Activated B cell treated with CpG ODN at 0.5 μM for 24 hours (primary cell): Measurements from ENCODE around the gene HSD11B2. TPM values are rescaled to one million over a fixed set of nuclear protein-coding genes. Genes with fewer than 3 reads are reported as not detected.

ENCODE experiments used
- ATAC-seq: fragments of 200-7000 bp; cut with Tn5 transposase; one replicate; pipeline ENCODE4 v1.10.0; 2021; ENCODE audit warnings: low read depth, mild to moderate bottlenecking, moderate library complexity
- CTCF ChIA-PET: fragments of 350-600 bp; sonication (Branson Sonifier 250); formaldehyde crosslinking; loops from one replicate; lab custom pipeline; 2021; ENCODE audit warnings: antibody characterized with exemption; lab: Charles Lee
- POLR2A ChIA-PET: fragments of 350-600 bp; sonication (Branson Sonifier 250); formaldehyde crosslinking; loops from one replicate; lab custom pipeline; 2021; ENCODE audit warnings: antibody characterized with exemption; lab: Charles Lee
- DNase-seq: peaks from one replicate; pipeline ENCODE4 v3.0.0; 2022
- H3K27ac Mint-ChIP-seq: one replicate; pipeline ENCODE4 v1.8.0; 2020; ENCODE audit warnings: mixed read lengths
- H3K27me3 Mint-ChIP-seq: one replicate; pipeline ENCODE4 v1.8.0; 2021; ENCODE audit warnings: mixed read lengths
- H3K36me3 Mint-ChIP-seq: one replicate; pipeline ENCODE4 v1.8.0; 2021; ENCODE audit warnings: low read depth, mixed read lengths
- H3K4me1 Mint-ChIP-seq: one replicate; pipeline ENCODE4 v1.8.0; 2021; ENCODE audit warnings: mixed read lengths
- H3K4me3 Mint-ChIP-seq: one replicate; pipeline ENCODE4 v1.8.0; 2020; ENCODE audit warnings: mild to moderate bottlenecking, mixed read lengths
- H3K9me3 Mint-ChIP-seq: one replicate; pipeline ENCODE4 v1.8.0; 2020; ENCODE audit warnings: mixed read lengths
- CTCF ChIP-seq: fragments of 200-600 bp; IDR thresholded peaks from one replicate; pipeline ENCODE4 v1.8.0; 2022; ENCODE audit warnings: antibody characterized with exemption, mild to moderate bottlenecking
- intact Hi-C: fragments of 100-400 bp; cut with micrococcal nuclease; formaldehyde crosslinking; loops from one replicate; pipeline ENCODE4 v1.15.1; 2024
- total RNA-seq: library from RNA; stranded (reverse); gene quantifications from 2 replicates; pipeline ENCODE4 v1.2.3, GENCODE V29; 2022

Gene HSD11B2
- total RNA-seq, 1 donor from 2014 or later = 0.49 TPM

DNA sequence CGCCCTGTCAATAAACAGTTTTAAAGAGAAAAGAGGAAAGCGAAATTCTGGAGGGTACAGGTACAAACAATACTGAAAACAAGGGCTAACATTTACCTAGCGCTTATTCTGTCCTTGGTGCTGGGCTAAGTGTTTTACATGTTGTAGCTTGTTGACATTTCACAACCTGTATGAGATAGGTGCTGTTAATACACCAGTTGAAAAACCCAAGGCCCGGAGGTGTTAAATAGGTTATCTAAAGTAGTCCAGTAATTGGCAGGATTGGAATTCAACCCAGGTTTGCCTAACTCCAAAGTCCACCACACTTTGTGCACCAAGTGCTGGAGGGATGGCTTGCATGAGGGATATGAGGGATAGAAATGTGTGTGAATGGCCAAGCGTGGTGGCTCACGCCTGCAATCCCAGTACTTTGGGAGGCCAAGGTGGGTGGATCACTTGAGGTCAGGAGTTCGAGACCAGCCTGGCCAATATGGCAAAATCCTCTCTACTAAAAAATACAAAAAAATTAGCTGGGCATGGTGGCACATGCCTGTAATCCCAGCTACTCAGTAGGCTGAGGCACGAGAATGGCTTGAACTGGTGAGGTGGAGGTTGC, 47.1 kb downstream of the HSD11B2 start:
- H3K36me3 Mint-ChIP-seq = peaks cover 32% of the 10 kb centered on the region
- no peak for DNase-seq
- peak overlapping the region; percentile 2 for H3K27ac Mint-ChIP-seq
- POLR2A ChIA-PET = interaction anchor here (0.6 to 0.7 kb wide), 3 partner anchors 85 to 334 kb away, joined by 3 to 6 read pairs (median 4); no protein-coding TSS in a partner anchor
- CTCF ChIA-PET = interaction anchor here (2.3 kb wide), 1 partner anchor 49 kb away, joined by 8 read pairs; no protein-coding TSS in a partner anchor
- H3K4me3 Mint-ChIP-seq = no peak overlapping the region
- peaks cover 67% of the 10 kb centered on the region for H3K4me1 Mint-ChIP-seq
- no peaks in the 10 kb centered on the region for H3K9me3 Mint-ChIP-seq
- TF ChIP-seq CTCF = no peak
- H3K27me3 Mint-ChIP-seq = no peaks in the 10 kb centered on the region
- ATAC-seq = no peak
- intact Hi-C loops = no loop called here

GRCh38 chr16:67480833-67481560, 50.1 kb downstream of the HSD11B2 start, which contains the start of gene ATP6V0D1:
Gene ATP6V0D1 (minus strand): TSS chr16:67481157. CDS start chr16:67481086, 71 bp downstream.
- TF ChIP-seq CTCF = no peak
- H3K9me3 Mint-ChIP-seq = no peaks in the 10 kb centered on the region
- CTCF ChIA-PET = interaction anchor here (0.8 to 4.4 kb wide), 24 partner anchors 12 to 783 kb away, joined by 3 to 65 read pairs (median 5); partner anchors contain the start of genes ACD, C16orf86, CARMIL2 and CTCF
- peak; percentile 82 for ATAC-seq
- POLR2A ChIA-PET = interaction anchor here (0.6 to 4.3 kb wide), 33 partner anchors 9 to 604 kb away, joined by 3 to 73 read pairs (median 5); partner anchors contain the start of genes ACD, CARMIL2, CTCF and GFOD2
- peak; percentile 99 for DNase-seq
- peak within 1 kb of the TSS; percentile 99 for H3K27ac Mint-ChIP-seq
- H3K36me3 Mint-ChIP-seq = peaks cover 37% of the 10 kb centered on the region
- H3K4me1 Mint-ChIP-seq = peaks cover 69% of the 10 kb centered on the region
- H3K27me3 Mint-ChIP-seq = no peaks in the 10 kb centered on the region
- intact Hi-C loops = loop anchor here (1.0 to 10.0 kb wide), 13 partner anchors 8 to 754 kb away; partner anchors contain the start of genes ACD, CARMIL2, CTCF and ESRP2
- peak within 1 kb of the TSS; percentile 99 for H3K4me3 Mint-ChIP-seq

- H3K36me3 Mint-ChIP-seq = peaks cover 36% of the 10 kb centered on the region
- peak overlapping the region; percentile 99 for H3K4me3 Mint-ChIP-seq
- H3K27ac Mint-ChIP-seq = peak overlapping the region; percentile 99
- H3K27me3 Mint-ChIP-seq = no peaks in the 10 kb centered on the region
- no peaks in the 10 kb centered on the region for H3K9me3 Mint-ChIP-seq
- no peak for TF ChIP-seq CTCF
- POLR2A ChIA-PET = interaction anchor here (0.6 to 4.3 kb wide), 29 partner anchors 9 to 603 kb away, joined by 3 to 73 read pairs (median 5); partner anchors contain the start of genes ACD, CARMIL2, CTCF and GFOD2
- intact Hi-C loops = loop anchor here (1.0 to 10.0 kb wide), 12 partner anchors 8 to 753 kb away; partner anchors contain the start of genes ACD, CARMIL2, CTCF and ESRP2
- no peak for DNase-seq
- ATAC-seq = peak; percentile 8
- H3K4me1 Mint-ChIP-seq = peaks cover 63% of the 10 kb centered on the region
- CTCF ChIA-PET = interaction anchor here (0.8 to 4.4 kb wide), 23 partner anchors 12 to 783 kb away, joined by 3 to 65 read pairs (median 5); partner anchors contain the start of genes ACD, C16orf86, CARMIL2 and CTCF
Measured at GRCh38 chr16:67481561-67482232, 50.8 kb downstream of the HSD11B2 start.

DNA sequence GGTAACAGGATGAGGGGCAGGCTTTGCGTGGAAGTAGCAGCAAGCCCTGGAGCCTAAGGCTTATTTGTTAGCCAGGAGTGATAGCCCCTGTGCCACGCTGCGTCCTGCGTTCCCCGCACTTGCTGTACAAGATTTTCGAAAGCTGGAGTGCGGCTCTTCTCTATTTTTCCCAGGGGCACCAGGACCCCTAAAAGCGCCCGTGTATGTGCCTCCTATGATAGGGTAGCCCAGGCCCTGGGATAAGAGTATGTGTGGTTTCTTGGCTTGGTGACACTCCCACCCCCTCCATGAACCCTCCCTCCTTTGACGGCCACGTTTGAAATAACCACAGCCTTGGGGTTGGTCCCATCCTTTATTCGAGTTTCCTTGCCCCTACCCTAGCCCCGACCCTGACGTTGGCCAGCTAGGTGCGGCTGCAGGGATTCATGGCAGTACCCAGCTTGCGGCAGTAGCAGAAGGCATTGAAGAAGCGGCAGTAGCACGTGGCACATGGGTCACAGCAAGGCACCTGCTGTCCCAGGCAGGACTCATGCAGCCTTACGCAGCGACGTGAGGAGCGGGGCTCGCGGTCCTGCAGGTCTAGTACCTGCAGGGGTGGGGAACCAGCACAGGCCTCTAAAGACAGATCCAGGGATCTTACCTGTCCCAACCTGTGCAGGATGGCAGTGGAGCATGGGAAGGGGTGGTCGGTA, 51.5 kb downstream of the HSD11B2 start:
- POLR2A ChIA-PET = interaction anchor here (2.0 to 4.3 kb wide), 5 partner anchors 8 to 80 kb away, joined by 7 to 73 read pairs (median 15); partner anchors contain the start of gene CTCF
- H3K27ac Mint-ChIP-seq = peak overlapping the region; percentile 99
- no peak for TF ChIP-seq CTCF
- intact Hi-C loops = loop anchor here (5.0 to 10.0 kb wide), 2 partner anchors 235 to 752 kb away; partner anchors contain the start of genes ESRP2 and GFOD2
- no peaks in the 10 kb centered on the region for H3K27me3 Mint-ChIP-seq
- no peaks in the 10 kb centered on the region for H3K9me3 Mint-ChIP-seq
- peak overlapping the region; percentile 99 for H3K4me3 Mint-ChIP-seq
- peaks cover 38% of the 10 kb centered on the region for H3K36me3 Mint-ChIP-seq
- ATAC-seq (no peak), DNase-seq (no peak)
- H3K4me1 Mint-ChIP-seq = peaks cover 67% of the 10 kb centered on the region
- CTCF ChIA-PET = interaction anchor here (0.6 to 4.4 kb wide), 11 partner anchors 11 to 214 kb away, joined by 3 to 65 read pairs (median 13); partner anchors contain the start of genes C16orf86, CARMIL2, ENKD1 and RIPOR1
